IPS-15b (cell line): ENCODE results near the gene STK24.

Experiments
- H3K27me3 ChIP-seq: one replicate; pipeline ENCODE4 v1.6.1; 2013; ENCODE audit warnings: low read length; ENCODE audit not compliant: control insufficient read depth, insufficient read depth
- H3K36me3 ChIP-seq: one replicate; pipeline ENCODE4 v1.6.1; 2013; ENCODE audit warnings: low read length; ENCODE audit not compliant: control insufficient read depth, insufficient read depth
- H3K4me1 ChIP-seq: one replicate; pipeline ENCODE4 v1.6.1; 2013; ENCODE audit warnings: mild to moderate bottlenecking, low read length; ENCODE audit not compliant: control insufficient read depth, insufficient read depth
- H3K4me3 ChIP-seq: one replicate; pipeline ENCODE4 v1.5.1; 2013; ENCODE audit warnings: low read depth, low read length
- H3K9ac ChIP-seq: one replicate; pipeline ENCODE4 v1.6.1; 2013; ENCODE audit warnings: low read depth, mild to moderate bottlenecking, low read length
- H3K9me3 ChIP-seq: one replicate; pipeline ENCODE4 v1.6.1; 2013; ENCODE audit warnings: mild to moderate bottlenecking, low read length; ENCODE audit not compliant: control insufficient read depth, insufficient read depth

Gene STK24

GRCh38 chr13:98456413-98456845 lies 120.5 kb downstream of the STK24 start:
- H3K27me3 ChIP-seq: no peaks in the 10 kb centered on the region
- H3K9ac ChIP-seq: no peak overlapping the region
- H3K4me1 ChIP-seq: peaks cover under 1% of the 10 kb centered on the region
- peaks cover 20% of the 10 kb centered on the region for H3K36me3 ChIP-seq
- no peaks in the 10 kb centered on the region for H3K9me3 ChIP-seq
- H3K4me3 ChIP-seq: no peak overlapping the region

DNA sequence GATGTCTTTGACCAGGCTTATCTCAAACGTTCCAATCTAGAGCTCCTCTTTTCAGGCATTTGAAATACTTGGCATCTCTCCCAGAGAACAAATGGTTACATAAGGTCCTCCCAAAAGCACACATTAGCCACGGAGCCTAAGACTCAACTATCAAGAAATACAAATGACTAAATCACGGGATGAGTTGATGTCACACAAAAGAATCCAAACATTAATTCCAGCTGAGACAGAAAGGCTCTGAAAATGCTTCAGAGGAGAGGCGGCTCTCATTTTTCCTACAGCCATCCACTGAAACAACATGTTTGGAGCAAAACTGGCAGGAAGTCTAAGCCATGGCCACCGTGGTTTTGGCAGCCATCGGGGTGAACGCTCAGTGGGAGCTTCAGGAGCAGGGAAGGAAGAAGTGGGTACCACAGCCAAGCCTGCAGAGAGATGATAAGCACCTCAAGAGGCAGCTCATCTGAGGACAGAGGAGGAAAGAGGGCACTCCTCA lies 122.5 kb downstream of the STK24 start:
- no peak overlapping the region for H3K4me3 ChIP-seq
- H3K36me3 ChIP-seq: peaks cover 10% of the 10 kb centered on the region
- no peak overlapping the region for H3K9ac ChIP-seq
- H3K4me1 ChIP-seq: peaks cover 17% of the 10 kb centered on the region
- H3K9me3 ChIP-seq: no peaks in the 10 kb centered on the region
- H3K27me3 ChIP-seq: no peaks in the 10 kb centered on the region

- peaks cover 17% of the 10 kb centered on the region for H3K4me1 ChIP-seq
- peaks cover 14% of the 10 kb centered on the region for H3K36me3 ChIP-seq
- no peak overlapping the region for H3K4me3 ChIP-seq
- H3K9ac ChIP-seq: no peak overlapping the region
- no peaks in the 10 kb centered on the region for H3K27me3 ChIP-seq
- H3K9me3 ChIP-seq: no peaks in the 10 kb centered on the region
Measured at GRCh38 chr13:98452851-98453843, 123.8 kb downstream of the STK24 start.

DNA sequence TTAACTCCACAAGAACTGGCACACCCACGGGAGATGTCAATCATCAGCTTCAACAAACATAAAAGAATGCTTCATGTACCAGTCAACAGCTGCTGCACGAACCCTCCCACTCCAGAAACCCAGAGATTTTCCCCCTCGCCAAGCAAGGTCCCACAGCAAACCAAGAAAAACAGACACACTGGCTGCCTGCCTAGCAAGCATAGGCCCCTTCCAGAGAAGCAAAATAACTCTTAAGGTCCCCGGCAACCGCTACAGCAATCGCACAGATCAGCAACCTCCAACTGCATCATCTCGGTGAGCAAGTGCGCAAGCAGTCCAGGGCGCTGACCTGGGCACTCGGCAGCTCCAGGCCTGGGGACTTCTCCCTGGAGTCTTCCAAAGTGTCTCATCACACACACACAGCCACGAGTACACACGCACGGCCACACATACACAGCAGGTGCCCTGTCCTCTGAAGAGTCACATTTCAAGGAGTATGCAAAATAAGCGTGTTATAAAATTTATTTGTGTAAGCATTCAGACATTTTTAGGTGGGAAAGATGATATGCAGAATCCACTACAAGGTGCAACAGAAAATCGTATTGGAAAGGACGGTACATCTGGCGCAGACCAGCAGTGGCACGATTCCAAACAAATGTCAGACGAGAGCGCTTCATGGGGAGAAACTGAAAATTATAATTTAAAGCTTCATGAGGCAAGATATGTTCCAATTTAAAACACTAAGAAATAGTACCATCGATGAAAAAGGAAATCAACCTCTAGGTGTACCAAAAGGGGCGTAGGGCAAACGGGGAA lies 125.0 kb downstream of the STK24 start:
- H3K36me3 ChIP-seq: peaks cover 22% of the 10 kb centered on the region
- H3K9me3 ChIP-seq: no peaks in the 10 kb centered on the region
- H3K27me3 ChIP-seq: no peaks in the 10 kb centered on the region
- H3K4me3 ChIP-seq: no peak overlapping the region
- H3K9ac ChIP-seq: no peak overlapping the region
- peaks cover 17% of the 10 kb centered on the region for H3K4me1 ChIP-seq

GRCh38 chr13:98450539-98451111 lies 126.3 kb downstream of the STK24 start:
- Histone ChIP-seq H3K4me3 (no peak overlapping the region), H3K36me3 (peaks cover 27% of the 10 kb centered on the region), H3K4me1 (peaks cover 21% of the 10 kb centered on the region), H3K27me3 (no peaks in the 10 kb centered on the region), H3K9me3 (no peaks in the 10 kb centered on the region), H3K9ac (peak overlapping the region; percentile 70)

GRCh38 chr13:98450026-98450425 lies 126.9 kb downstream of the STK24 start:
- H3K4me3 ChIP-seq: no peak overlapping the region
- H3K9ac ChIP-seq: peak overlapping the region; percentile 70
- peaks cover 22% of the 10 kb centered on the region for H3K4me1 ChIP-seq
- H3K27me3 ChIP-seq: no peaks in the 10 kb centered on the region
- H3K36me3 ChIP-seq: peaks cover 28% of the 10 kb centered on the region
- no peaks in the 10 kb centered on the region for H3K9me3 ChIP-seq

DNA sequence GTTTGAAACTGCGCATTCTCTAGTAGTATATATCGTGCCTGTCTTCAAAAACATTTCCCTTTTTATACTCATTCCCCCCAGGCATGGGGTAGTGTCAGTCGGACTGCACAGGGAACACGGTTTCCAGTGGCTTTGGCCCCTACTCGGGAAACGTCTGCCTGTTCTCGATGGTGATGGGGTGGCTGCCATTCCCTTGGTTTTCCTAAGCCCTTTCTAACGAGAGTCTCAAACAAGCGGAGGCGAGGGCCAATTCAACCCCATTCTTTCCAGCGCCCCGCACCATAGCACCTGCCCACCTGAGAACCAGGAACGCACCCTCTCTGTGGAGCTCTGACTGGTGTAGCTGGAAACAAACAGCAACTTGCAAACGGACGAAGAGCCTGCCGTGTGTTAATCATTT lies 127.6 kb downstream of the STK24 start:
- peaks cover 28% of the 10 kb centered on the region for H3K36me3 ChIP-seq
- H3K27me3 ChIP-seq: no peaks in the 10 kb centered on the region
- no peak overlapping the region for H3K4me3 ChIP-seq
- H3K9me3 ChIP-seq: no peaks in the 10 kb centered on the region
- no peak overlapping the region for H3K9ac ChIP-seq
- peaks cover 22% of the 10 kb centered on the region for H3K4me1 ChIP-seq

- Histone ChIP-seq H3K9me3 (no peaks in the 10 kb centered on the region), H3K4me3 (no peak overlapping the region), H3K36me3 (peaks cover 28% of the 10 kb centered on the region), H3K27me3 (no peaks in the 10 kb centered on the region), H3K9ac (no peak overlapping the region), H3K4me1 (peaks cover 22% of the 10 kb centered on the region)
Measured at GRCh38 chr13:98448642-98448928, 128.3 kb downstream of the STK24 start.

DNA sequence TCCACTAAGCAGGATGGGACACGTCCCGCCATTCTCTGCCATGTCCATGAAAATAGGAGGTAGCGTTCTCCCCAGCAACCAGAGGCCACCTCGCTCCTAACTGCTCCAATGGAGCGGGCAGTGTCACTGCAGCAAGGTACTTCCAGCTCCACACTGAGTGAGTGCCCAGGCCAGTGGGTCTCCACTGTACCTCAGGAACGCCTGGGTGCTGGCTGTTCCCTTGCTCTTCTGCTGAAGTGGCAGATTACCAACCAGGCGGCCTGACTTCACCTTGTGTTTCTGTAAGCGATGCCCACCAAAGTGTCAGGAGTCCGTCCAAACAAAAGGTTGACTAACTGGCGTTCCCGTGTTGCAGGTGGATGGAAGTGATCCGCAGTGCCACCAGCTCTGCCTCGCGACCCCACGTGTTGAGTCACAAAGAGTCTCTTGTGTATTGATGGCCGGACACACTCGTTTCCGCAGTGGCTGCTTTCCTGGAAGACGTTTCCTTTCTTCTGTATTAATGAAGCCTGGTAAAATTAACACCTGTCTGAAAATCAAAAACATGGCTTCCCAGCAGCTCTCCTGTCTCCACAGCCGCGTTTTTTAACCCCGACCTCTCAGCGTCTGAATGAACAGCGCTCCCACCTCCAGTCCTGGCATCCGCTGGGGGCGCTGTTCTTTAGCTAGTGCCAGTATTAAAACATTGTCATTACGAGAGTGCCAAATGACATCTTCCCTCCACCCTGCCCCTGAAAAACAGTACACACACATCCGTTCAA lies 128.8 kb downstream of the STK24 start:
- H3K36me3 ChIP-seq: peaks cover 28% of the 10 kb centered on the region
- peaks cover 22% of the 10 kb centered on the region for H3K4me1 ChIP-seq
- H3K9me3 ChIP-seq: no peaks in the 10 kb centered on the region
- no peaks in the 10 kb centered on the region for H3K27me3 ChIP-seq
- no peak overlapping the region for H3K9ac ChIP-seq
- H3K4me3 ChIP-seq: no peak overlapping the region

GRCh38 chr13:98447130-98447529 lies 129.8 kb downstream of the STK24 start:
- H3K36me3 ChIP-seq: peaks cover 28% of the 10 kb centered on the region

GRCh38 chr13:98446234-98446621 lies 130.7 kb downstream of the STK24 start:
- Histone ChIP-seq H3K36me3 (peaks cover 28% of the 10 kb centered on the region), H3K4me3 (no peak overlapping the region), H3K9ac (no peak overlapping the region), H3K4me1 (peaks cover 19% of the 10 kb centered on the region), H3K9me3 (no peaks in the 10 kb centered on the region), H3K27me3 (no peaks in the 10 kb centered on the region)

More at GRCh38 chr13:98447130-98447529, 129.8 kb downstream of the STK24 start:
- H3K4me3 ChIP-seq: no peak overlapping the region
- H3K27me3 ChIP-seq: no peaks in the 10 kb centered on the region
- no peaks in the 10 kb centered on the region for H3K9me3 ChIP-seq
- no peak overlapping the region for H3K9ac ChIP-seq
- peaks cover 22% of the 10 kb centered on the region for H3K4me1 ChIP-seq
